Measurements from ENCODE around the gene TENT5C.

The TENT5C gene

DNA sequence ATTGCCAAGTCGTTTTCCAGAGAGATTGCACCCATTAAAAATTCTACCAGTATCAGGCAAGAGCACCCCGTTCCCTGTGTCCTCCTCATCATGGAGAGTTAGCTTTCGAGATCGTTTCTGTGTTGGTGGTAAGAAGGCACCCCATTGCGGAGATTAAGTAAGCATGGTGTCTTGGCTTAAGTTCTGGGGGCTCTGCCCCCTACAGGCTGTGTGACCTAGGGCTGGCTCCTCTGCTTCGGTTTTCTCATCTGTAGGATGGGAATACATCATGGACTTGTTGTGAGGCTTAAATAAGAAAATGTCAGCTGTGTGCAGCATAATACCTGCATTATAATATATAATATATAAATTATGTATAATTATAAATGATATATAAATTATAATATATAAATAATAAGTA is 36.8 kb upstream of the TENT5C start:
- Histone ChIP-seq H2AFZ (ENCODE audit: low read length) (no peak overlapping the region), H3K4me1 (ENCODE audit: control insufficient read depth in 2 of 2, insufficient read depth in 1 of 2, low read depth in 1 of 2, low read length in 2 of 2) (peaks cover 0 to 13% of the 10 kb centered on the region in 2 donors), H4K8ac (ENCODE audit: low read depth, low read length) (no peak overlapping the region), H2BK120ac (ENCODE audit: low read depth, low read length) (no peak overlapping the region), H3K27me3 (ENCODE audit: control insufficient read depth in 3 of 3, insufficient read depth in 3 of 3, low read depth in 1 of 3, low read length in 3 of 3) (no peaks in the 10 kb centered on the region), H2BK12ac (ENCODE audit: low read length) (no peak overlapping the region), H3K9ac (ENCODE audit: low read depth, low read length, poor library complexity) (no peak overlapping the region), H4K91ac (ENCODE audit: low read depth, low read length, poor library complexity) (no peak overlapping the region), H3K23ac (ENCODE audit: low read depth, low read length, poor library complexity) (no peak overlapping the region), H2AK5ac (ENCODE audit: low read depth, low read length) (no peak overlapping the region), H3K14ac (ENCODE audit: low read length) (no peak overlapping the region), H3K36me3 (replicated peaks in 1 of 2; ENCODE audit: control insufficient read depth in 2 of 2, insufficient read depth in 2 of 2, low read length in 2 of 2) (no peaks in the 10 kb centered on the region), H3K9me3 (replicated peaks in 1 of 2; ENCODE audit: control insufficient read depth in 2 of 2, insufficient read depth in 1 of 2, low read depth in 1 of 2, low read length in 2 of 2) (no peaks in the 10 kb centered on the region), H3K27ac (replicated peaks; ENCODE audit: low read length) (no peak overlapping the region), H3K79me1 (ENCODE audit: low read depth, low read length) (no peaks in the 10 kb centered on the region), H3K4me3 (ENCODE audit: low read length in 2 of 2) (no peak overlapping the region), H3K4ac (ENCODE audit: low read length) (no peak overlapping the region), H2BK5ac (ENCODE audit: low read length) (no peak overlapping the region), H3K4me2 (ENCODE audit: insufficient read depth, low read length, poor library complexity, severe bottlenecking) (no peak overlapping the region), H2BK15ac (ENCODE audit: low read length) (no peak overlapping the region), H3K18ac (ENCODE audit: low read length) (no peak overlapping the region)
- no CpG with 5 or more reads among the region's 6 CpGs for WGBS, 2 donors (ENCODE audit: extremely low coverage in 2 of 2, insufficient read length in 2 of 2, insufficient replicate concordance in 1 of 2)
- DNase-seq (ENCODE audit: low spot score): no peak

GRCh38 chr1:117569856-117570255 is 36.0 kb upstream of the TENT5C start:
- no peak overlapping the region for H2BK5ac ChIP-seq (ENCODE audit: low read length)
- H3K4ac ChIP-seq (ENCODE audit: low read length): no peak overlapping the region
- H2BK15ac ChIP-seq (ENCODE audit: low read length): no peak overlapping the region
- H2AFZ ChIP-seq (ENCODE audit: low read length): no peak overlapping the region
- no CpG with 5 or more reads among the region's 3 CpGs for WGBS, 2 donors (ENCODE audit: extremely low coverage in 2 of 2, insufficient read length in 2 of 2, insufficient replicate concordance in 1 of 2)
- H3K36me3 ChIP-seq (replicated peaks in 1 of 2; ENCODE audit: control insufficient read depth in 2 of 2, insufficient read depth in 2 of 2, low read length in 2 of 2): no peaks in the 10 kb centered on the region
- no peak overlapping the region for H4K8ac ChIP-seq (ENCODE audit: low read depth, low read length)
- no peak overlapping the region for H3K27ac ChIP-seq (replicated peaks; ENCODE audit: low read length)
- no peak overlapping the region for H3K23ac ChIP-seq (ENCODE audit: low read depth, low read length, poor library complexity)
- no peak for DNase-seq (ENCODE audit: low spot score)
- H4K91ac ChIP-seq (ENCODE audit: low read depth, low read length, poor library complexity): no peak overlapping the region
- no peaks in the 10 kb centered on the region for H3K79me1 ChIP-seq (ENCODE audit: low read depth, low read length)
- no peaks in the 10 kb centered on the region for H3K27me3 ChIP-seq (ENCODE audit: control insufficient read depth in 3 of 3, insufficient read depth in 3 of 3, low read depth in 1 of 3, low read length in 3 of 3)
- H3K14ac ChIP-seq (ENCODE audit: low read length): no peak overlapping the region
- H3K4me3 ChIP-seq (ENCODE audit: low read length in 2 of 2): no peak overlapping the region
- no peaks in the 10 kb centered on the region for H3K9me3 ChIP-seq (replicated peaks in 1 of 2; ENCODE audit: control insufficient read depth in 2 of 2, insufficient read depth in 1 of 2, low read depth in 1 of 2, low read length in 2 of 2)
- H2AK5ac ChIP-seq (ENCODE audit: low read depth, low read length): no peak overlapping the region
- H2BK12ac ChIP-seq (ENCODE audit: low read length): no peak overlapping the region
- no peak overlapping the region for H3K18ac ChIP-seq (ENCODE audit: low read length)
- H3K4me1 ChIP-seq (ENCODE audit: control insufficient read depth in 2 of 2, insufficient read depth in 1 of 2, low read depth in 1 of 2, low read length in 2 of 2): peaks cover 0 to 10% of the 10 kb centered on the region in 2 donors
- no peak overlapping the region for H2BK120ac ChIP-seq (ENCODE audit: low read depth, low read length)
- no peak overlapping the region for H3K4me2 ChIP-seq (ENCODE audit: insufficient read depth, low read length, poor library complexity, severe bottlenecking)
- H3K9ac ChIP-seq (ENCODE audit: low read depth, low read length, poor library complexity): no peak overlapping the region

DNA sequence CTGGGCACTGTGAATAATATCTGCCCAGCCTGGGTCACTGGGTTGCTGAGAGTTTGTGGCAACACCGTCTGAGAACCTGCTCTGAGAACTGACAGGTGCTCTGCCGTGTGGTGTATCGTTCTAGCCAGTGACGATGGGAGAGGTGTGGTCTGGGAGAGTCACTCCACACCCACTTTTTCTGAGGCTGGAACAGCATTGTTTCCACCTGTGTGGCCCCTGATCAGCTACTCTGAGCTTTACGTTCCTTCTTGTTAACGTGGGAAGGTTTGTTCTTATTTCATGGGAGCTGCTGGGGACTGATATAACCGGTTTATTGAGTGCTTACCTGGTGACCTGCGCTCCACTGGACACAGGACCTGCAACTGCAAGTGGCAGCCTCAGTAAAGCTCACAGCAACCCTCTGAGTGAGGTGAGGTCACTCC is 34.8 kb upstream of the TENT5C start:
- Histone ChIP-seq H3K27ac (replicated peaks; ENCODE audit: low read length) (no peak overlapping the region), H3K9me3 (replicated peaks in 1 of 2; ENCODE audit: control insufficient read depth in 2 of 2, insufficient read depth in 1 of 2, low read depth in 1 of 2, low read length in 2 of 2) (no peaks in the 10 kb centered on the region), H3K23ac (ENCODE audit: low read depth, low read length, poor library complexity) (no peak overlapping the region), H2BK120ac (ENCODE audit: low read depth, low read length) (no peak overlapping the region), H3K18ac (ENCODE audit: low read length) (peak overlapping the region; percentile 32), H3K4me3 (ENCODE audit: low read length in 2 of 2) (no peak overlapping the region), H2BK15ac (ENCODE audit: low read length) (no peak overlapping the region), H3K4me2 (ENCODE audit: insufficient read depth, low read length, poor library complexity, severe bottlenecking) (no peak overlapping the region), H2BK12ac (ENCODE audit: low read length) (no peak overlapping the region), H3K4ac (ENCODE audit: low read length) (no peak overlapping the region), H4K8ac (ENCODE audit: low read depth, low read length) (no peak overlapping the region), H3K14ac (ENCODE audit: low read length) (no peak overlapping the region), H2AK5ac (ENCODE audit: low read depth, low read length) (no peak overlapping the region), H3K9ac (ENCODE audit: low read depth, low read length, poor library complexity) (no peak overlapping the region), H2BK5ac (ENCODE audit: low read length) (no peak overlapping the region), H3K36me3 (replicated peaks in 1 of 2; ENCODE audit: control insufficient read depth in 2 of 2, insufficient read depth in 2 of 2, low read length in 2 of 2) (no peaks in the 10 kb centered on the region), H3K27me3 (ENCODE audit: control insufficient read depth in 3 of 3, insufficient read depth in 3 of 3, low read depth in 1 of 3, low read length in 3 of 3) (no peaks in the 10 kb centered on the region), H2AFZ (ENCODE audit: low read length) (no peak overlapping the region), H3K4me1 (ENCODE audit: control insufficient read depth in 2 of 2, insufficient read depth in 1 of 2, low read depth in 1 of 2, low read length in 2 of 2) (peaks cover 0 to 6% of the 10 kb centered on the region in 2 donors), H3K79me1 (ENCODE audit: low read depth, low read length) (no peaks in the 10 kb centered on the region), H4K91ac (ENCODE audit: low read depth, low read length, poor library complexity) (no peak overlapping the region)
- DNase-seq (ENCODE audit: low spot score): no peak
- no CpG with 5 or more reads among the region's 8 CpGs for WGBS, 2 donors (ENCODE audit: extremely low coverage in 2 of 2, insufficient read length in 2 of 2, insufficient replicate concordance in 1 of 2)

- H4K91ac ChIP-seq (ENCODE audit: low read depth, low read length, poor library complexity): no peak overlapping the region
- H3K23ac ChIP-seq (ENCODE audit: low read depth, low read length, poor library complexity): no peak overlapping the region
- H3K4me1 ChIP-seq (ENCODE audit: control insufficient read depth in 2 of 2, insufficient read depth in 1 of 2, low read depth in 1 of 2, low read length in 2 of 2): peaks cover 0 to 6% of the 10 kb centered on the region in 2 donors
- no peak overlapping the region for H3K18ac ChIP-seq (ENCODE audit: low read length)
- no peak overlapping the region for H2BK12ac ChIP-seq (ENCODE audit: low read length)
- no peak overlapping the region for H2AFZ ChIP-seq (ENCODE audit: low read length)
- no peaks in the 10 kb centered on the region for H3K27me3 ChIP-seq (ENCODE audit: control insufficient read depth in 3 of 3, insufficient read depth in 3 of 3, low read depth in 1 of 3, low read length in 3 of 3)
- H3K4me3 ChIP-seq (ENCODE audit: low read length in 2 of 2): no peak overlapping the region
- no peak overlapping the region for H3K4me2 ChIP-seq (ENCODE audit: insufficient read depth, low read length, poor library complexity, severe bottlenecking)
- no peak overlapping the region for H2BK120ac ChIP-seq (ENCODE audit: low read depth, low read length)
- no peak overlapping the region for H2AK5ac ChIP-seq (ENCODE audit: low read depth, low read length)
- H3K4ac ChIP-seq (ENCODE audit: low read length): no peak overlapping the region
- H2BK5ac ChIP-seq (ENCODE audit: low read length): no peak overlapping the region
- H3K79me1 ChIP-seq (ENCODE audit: low read depth, low read length): no peaks in the 10 kb centered on the region
- WGBS, 2 donors (ENCODE audit: extremely low coverage in 2 of 2, insufficient read length in 2 of 2, insufficient replicate concordance in 1 of 2): no CpG with 5 or more reads among the region's 5 CpGs
- H4K8ac ChIP-seq (ENCODE audit: low read depth, low read length): no peak overlapping the region
- no peaks in the 10 kb centered on the region for H3K36me3 ChIP-seq (replicated peaks in 1 of 2; ENCODE audit: control insufficient read depth in 2 of 2, insufficient read depth in 2 of 2, low read length in 2 of 2)
- H3K14ac ChIP-seq (ENCODE audit: low read length): no peak overlapping the region
- H3K9me3 ChIP-seq (replicated peaks in 1 of 2; ENCODE audit: control insufficient read depth in 2 of 2, insufficient read depth in 1 of 2, low read depth in 1 of 2, low read length in 2 of 2): no peaks in the 10 kb centered on the region
- DNase-seq (ENCODE audit: low spot score): no peak
- no peak overlapping the region for H3K9ac ChIP-seq (ENCODE audit: low read depth, low read length, poor library complexity)
- no peak overlapping the region for H2BK15ac ChIP-seq (ENCODE audit: low read length)
- no peak overlapping the region for H3K27ac ChIP-seq (replicated peaks; ENCODE audit: low read length)
These were observed 34.4 kb upstream of the TENT5C start for GRCh38 chr1:117571496-117571895.

Measured in neuronal stem cell (in vitro differentiated cells).